ENCODE measurements around the gene ADISSP.

Gene ADISSP

DNA sequence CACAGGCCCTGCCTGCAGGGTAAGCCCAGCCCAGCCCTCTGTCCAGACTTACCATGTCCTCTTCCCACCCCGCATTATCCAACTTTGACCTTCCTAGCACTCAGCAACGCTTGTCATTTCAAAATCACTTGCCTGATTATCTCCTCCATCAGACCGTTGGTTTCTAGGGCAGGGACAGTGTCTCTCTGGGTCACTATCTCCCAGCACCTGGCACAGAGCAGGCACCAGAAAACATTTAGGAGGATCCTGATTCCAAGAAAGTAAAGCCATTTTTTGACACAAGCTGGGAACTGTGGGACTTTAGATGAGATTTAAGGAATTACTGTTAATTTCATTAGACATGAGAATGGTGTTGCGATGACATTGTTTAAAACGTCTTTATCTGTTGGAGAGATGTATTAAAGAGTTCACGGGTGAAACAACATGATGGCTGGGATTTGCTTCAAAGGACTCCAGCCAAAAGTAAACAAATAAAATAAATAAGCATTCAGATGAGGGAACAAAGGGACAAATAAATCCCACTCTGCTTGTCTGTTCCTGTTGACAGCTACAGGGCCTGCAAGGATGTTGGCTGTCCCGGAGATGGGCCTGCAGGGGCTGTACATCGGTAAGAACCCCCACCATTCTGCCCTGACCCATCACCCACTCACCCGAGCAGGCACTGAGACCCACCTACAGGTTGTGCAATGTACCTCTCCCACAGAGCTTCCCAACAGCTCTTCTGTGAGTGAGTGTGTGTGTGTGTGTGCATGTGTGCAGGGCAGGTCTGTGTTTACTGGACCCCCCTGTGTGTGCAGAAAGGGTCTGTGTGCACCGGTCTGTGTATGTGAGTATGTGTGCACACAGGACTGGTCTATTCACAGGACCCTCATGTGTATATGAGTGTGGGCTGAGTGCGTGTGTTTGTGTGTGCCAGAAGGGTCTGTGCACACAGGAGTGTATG lies 29.2 kb downstream of the ADISSP start:
- DNase-seq (ENCODE audit: low read depth), result no peak

DNA sequence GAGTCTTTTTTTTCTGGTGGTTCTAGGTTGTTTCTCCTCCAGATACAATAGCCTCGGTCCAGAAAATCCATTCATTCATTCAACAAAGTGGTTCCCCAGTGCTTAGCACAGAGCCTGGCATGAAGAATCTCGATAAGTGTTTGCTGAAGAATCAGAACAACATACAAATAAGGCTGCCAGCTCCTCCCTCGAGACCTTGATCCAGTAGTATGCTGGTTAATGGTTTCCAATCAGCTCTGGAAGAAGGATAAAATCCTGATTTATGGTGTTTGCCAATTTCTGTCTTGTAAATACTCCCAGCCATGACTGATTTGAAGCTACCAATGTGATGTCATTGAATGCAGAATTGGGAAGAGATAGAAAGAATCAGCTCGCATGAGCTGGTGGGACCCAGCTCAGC lies 31.8 kb downstream of the ADISSP start:
- DNase-seq (ENCODE audit: low read depth), result no peak

DNA sequence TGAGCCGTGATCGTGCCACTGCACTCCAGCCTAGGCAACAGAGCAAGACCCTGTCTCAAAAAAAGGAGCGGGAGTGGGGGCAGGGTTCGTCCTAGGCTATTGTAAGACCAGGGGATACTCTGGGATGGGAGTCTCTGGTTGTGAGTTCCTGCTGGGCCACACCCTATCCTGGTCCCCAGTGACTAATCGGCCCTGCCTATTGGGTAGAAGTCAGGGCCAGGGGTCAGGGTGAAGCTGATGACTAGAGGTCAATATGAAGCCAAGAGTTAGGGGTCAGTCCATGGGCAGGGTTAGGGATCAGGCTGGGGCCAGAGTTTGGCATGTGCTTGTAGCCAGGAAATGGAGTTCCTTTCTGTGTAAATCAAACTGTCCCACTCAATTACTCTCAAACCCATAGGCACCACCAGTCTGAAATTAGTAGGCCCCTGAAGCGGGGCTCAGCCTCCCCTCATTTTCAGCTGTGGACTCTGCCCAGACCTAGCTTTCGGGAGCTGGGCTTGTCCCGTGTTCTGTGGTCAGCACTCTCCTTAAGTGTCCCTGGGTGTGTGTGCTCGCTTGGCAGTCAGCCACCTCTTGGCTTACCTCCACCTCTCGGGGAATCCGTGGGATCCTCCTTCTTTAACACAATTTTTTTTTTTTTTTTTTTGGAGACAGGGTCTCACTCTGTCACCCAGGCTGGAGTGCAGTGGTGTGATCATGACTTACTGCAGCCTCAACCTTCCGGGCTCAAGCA lies 33.3 kb downstream of the ADISSP start:
- no peak for DNase-seq (ENCODE audit: low read depth)

DNA sequence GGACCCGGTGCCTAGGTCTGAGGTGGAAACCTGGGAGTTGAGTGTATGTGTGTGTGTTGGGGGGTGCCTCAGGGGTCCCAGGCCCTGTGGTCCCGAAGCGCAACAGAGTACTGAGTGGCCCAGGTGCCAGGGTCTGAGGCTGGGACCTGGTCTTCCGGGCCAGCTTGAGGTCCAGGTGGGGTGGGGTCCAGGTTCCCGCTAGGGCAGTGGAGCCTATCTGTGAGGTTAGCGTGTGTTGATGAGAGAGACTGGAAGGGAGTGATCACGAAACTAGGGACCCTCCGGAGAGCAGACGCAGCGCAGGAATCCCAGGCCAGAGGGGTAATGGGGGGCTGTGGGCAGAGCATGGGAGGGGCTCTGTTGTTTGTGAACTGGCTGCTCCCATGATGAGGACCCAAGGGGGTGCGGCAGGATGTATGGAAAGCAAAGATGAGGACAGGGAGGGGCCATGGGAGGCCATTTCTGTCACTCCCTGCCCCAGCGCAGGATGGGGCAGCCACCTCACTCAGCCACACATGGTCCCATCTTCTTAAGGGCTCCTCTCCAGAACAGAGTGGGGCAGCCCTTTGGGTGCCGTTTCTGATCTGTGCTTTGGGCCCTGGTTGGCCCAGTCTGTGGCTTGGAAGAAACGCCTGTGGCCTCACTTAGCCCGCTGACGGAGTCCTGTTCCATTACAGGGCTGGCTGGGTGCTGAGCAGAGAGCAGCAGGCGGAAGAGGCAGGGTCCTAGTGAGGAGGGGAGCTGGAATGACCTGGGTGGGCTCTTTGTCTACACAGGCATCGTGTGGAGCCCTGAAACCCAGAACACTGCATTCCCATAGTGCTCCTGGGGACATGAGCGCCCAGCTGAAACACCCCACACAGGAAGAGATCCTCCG lies 34.2 kb downstream of the ADISSP start:
- DNase-seq (ENCODE audit: low read depth), result no peak

DNA sequence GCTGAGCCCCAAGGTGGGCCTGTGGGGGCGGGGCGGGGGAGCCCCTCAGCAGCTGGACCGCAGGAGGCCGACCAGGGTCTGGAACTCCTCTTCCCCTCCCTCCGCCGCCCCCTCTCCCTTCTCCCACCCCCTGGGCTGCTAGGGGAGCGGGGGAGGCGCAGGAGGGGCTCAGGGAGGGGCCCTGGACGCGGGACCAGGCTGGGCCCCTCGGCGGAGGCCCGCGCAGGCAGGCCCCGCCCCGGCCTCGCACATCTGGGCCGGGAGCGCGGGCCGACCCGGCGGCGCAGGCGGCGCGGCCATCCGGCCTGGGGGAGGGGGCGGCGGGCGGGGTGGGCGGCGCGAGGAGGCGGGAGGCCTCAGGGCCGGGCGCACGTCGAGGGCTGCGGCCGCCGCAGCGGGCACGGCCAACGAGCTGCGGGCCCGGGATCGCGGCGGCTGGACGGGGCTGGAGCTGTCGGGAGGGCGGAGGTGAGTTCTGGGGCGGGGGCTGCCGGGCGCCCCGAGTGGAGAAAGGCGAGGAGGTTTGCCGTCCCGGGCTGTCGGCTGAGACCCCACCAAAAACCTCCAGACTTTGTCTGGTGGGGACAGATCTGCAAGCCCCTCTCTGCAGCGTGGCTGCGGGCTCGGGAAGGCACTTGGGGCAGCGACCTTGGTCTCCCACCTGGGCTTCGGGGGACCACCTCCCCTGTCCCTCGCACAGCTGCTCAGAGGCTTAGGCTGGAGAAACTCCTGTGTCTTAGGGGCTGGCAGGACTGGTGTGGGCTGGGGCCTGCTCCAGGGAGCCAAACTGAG lies 35.0 kb downstream of the ADISSP start, which contains the start of gene HSPA12B:
HSPA12B (plus strand) TSS at position 359 of the 792 bp plus-strand sequence. CDS start 5,990 bp downstream, outside the sequence.
- DNase-seq (ENCODE audit: low read depth), result no peak

DNA sequence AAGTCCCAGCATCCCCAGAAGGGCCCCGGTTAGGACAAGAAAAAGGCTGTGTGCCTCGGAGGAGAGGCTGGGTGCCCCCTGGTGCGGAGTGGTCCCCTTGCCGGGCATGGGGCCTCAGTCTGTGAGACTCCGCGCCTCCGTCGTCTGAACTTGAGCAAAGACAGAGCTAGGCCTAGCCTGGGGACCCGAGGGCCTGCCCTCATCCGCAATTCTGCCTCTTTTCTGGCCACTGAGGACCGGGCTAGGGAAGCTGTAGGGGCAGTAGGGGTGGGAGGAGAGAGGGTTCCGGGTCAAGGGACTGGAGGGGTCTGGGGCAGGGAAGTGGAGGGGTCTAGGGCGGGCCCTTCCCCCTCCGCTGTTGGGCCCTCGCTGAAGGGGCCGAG lies 35.6 kb downstream of the ADISSP start:
- DNase-seq (ENCODE audit: low read depth), result no peak

DNA sequence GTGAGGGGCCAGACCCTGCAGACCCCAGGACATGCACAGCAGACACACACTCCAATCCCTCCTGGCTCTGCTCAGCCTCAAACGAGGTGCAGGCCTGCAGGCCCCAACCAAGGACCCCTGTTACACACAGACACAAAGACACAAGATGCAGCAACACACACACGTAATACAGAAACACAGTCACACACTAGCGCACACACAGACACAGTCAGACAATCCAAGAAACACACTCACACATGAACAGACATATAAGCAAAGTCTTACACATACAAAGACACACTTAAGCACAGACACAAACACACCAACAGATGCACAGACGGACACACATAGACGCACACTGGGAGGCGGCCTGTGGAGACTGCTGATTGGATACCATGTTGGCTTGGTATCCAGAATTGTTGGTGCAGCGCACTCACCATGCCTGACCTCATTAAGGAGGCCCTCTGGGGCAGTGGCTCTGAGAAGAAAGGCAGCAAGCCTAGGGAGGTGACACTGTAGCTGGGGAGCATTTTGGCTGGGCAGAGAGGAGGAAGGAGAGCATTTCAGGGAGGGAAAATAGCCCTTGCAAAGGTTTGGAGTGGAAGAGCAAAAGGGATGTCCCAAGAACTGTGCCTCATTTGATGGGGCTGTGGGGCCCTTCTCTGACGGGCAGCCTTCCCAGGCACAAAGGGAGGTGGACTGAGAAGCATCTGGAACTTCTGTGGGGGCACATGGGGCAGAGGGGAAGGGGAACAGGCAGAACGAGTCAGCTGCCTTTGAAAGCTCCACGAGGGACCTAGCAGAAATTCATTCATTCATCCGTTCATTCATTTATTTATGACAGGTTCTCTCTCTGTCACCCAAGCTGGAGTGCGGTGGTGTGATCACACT lies 36.5 kb downstream of the ADISSP start:
- DNase-seq (ENCODE audit: low read depth), result no peak

DNA sequence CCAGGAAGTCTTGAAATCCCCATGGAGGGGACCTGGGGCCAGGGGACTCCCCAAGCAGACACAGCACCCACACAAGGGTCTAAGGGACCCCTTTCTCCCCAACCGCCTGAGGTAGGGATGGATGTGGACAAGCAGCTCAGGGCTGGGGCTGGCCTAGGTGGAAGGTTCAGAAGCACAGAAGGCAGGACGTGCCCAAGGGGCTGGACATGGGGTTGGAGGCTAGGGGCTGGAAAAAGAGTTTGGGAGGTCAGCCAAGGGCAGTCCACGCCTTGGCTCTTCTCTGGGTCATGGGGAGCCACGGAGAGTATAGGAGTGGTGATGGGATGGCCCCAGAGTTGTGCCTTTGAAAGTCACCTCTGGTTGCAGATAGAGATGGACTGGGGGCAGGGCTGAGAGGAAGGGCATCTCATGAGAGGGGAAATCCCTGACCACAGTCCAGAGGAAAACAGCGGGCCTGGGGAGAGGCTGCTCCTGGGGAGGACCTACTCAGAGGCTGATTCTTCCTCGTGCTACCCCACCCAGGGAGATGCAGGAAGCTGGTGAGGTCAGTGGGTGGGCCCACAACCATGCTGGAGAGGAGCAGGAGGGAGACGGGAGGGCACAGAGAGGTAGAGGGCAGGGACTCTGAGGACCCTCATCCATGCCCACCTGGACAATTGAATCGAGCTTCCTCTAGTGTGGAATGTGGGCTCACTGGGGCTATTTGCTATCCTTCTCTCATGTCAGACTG lies 37.6 kb downstream of the ADISSP start:
- DNase-seq (ENCODE audit: low read depth), result no peak

DNA sequence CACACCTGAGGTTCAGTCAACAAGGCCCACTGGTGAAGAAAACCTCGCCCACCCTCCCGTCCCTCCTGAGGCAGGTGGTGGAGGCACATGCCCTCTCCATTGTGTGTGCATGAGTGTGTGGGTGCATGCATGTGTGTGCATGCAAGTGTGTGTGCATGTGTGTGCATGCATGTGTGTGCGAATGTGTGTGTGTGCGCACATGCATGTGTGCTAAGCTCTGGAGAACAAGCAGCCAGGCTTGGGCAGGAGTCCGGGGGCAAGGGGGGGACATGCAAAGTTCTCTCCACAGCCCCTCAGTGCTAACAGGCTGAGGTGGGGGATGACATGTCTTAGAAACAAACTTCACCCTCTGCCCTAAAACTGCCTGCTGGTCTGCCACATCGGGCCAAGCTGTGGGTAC lies 38.2 kb downstream of the ADISSP start:
- no peak for DNase-seq (ENCODE audit: low read depth)

DNA sequence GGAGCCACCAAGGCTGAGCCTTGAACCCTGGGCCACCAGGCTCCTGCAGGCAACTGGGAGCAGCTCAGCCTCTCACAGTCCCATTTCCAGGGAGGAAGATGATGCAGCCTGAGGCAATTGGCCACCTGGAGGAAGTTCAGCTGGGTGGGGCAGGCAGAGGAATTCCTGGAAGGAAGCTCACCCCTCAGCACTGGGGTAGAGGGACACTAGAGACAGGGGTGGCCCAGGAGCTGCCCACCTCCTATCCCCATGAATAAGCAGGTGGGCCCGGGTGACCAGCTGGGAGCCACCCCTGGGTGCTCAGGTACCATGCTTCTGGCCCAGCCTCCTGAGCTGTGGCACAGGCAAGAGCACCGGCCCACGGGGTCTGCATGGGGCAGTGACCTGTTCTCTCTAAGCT lies 38.7 kb downstream of the ADISSP start:
- no peak for DNase-seq (ENCODE audit: low read depth)

DNA sequence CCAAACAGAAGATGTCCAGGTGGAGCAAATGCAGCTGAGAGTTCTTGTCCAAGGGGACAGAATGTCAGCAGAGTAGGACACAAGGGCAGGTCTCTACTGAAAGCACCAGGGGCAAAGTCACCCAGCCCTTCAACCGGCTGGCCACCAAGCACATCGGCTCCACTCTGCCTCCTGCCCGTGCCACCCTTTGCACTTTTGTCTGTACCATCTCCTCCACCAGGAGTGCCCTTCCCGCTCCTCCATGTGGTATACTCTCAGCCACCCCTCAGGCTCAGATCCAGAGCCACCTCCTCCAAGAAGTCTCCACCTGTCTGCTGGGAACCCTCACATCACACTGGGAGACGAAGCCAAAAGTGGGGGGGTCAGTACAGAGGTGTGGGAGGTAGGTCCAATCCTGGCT lies 39.2 kb downstream of the ADISSP start:
- DNase-seq (ENCODE audit: low read depth), result no peak

DNA sequence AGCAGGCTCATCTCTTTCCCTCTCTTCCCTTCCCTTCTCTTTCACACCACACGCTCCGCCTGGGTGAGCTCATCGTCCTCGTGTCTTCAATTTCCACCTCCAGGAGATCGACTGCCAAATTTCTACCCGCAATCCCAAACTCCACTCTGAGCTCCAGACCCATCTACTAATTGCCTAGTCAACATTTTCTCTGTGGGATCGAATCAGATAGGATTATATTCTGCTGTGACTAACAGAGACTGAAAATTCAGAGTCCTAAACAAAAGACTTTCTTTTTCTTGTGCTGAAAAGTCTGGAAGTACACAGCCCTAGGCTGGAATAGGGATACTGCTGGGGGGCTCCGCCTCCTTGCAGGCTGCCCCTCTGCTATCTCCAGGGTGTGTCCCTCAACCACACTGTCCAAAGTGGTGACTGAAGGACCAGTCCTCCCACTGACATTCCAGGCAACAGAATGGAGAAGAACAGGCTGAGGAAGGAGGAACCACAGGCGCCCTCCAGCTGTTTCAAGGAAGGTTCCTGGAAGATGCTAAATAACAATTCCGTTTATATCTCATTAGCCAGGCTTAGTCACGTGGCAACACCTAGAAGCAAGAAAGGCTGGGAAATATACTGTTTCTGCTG lies 40.0 kb downstream of the ADISSP start:
- DNase-seq (ENCODE audit: low read depth), result no peak

DNA sequence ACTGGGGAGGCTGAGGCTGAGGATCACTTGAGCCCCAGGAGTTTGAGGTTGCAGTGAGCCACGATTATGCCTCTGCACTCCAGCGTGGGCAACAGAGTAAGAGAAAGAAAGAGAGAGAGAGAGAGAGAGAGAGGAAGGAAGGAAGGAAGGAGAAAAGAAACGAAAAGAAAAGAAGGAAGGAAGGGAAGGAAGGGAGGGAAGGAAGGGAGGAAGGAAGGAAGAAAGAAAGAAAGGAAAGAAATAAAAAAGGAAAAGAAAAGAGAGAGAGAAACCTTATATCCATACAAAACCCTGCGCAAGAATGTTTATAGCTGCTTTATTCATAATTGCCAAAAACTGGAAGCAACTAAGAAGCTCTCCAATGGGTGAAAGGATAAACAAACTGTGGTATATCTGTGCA lies 43.2 kb downstream of the ADISSP start:
- DNase-seq (ENCODE audit: low read depth), result no peak

DNA sequence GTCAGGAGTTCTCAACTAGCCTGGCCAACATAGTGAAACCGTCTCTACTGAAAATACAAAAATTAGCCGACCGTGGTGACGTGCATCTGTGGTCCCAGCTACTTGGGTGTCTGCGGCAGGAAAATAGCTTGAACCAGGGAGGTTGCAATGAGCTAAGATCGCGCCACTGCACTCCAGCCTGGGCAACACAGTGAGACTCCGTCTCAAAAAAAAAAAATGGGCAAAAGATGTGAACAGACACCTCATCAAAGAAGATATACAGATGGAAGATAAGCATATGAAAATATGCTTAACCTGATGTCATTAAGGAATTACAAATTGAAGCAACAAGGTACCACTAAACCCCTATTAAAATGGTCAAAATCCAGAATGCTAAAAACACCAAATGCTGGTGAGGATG lies 44.3 kb downstream of the ADISSP start:
- DNase-seq (ENCODE audit: low read depth), result no peak

DNA sequence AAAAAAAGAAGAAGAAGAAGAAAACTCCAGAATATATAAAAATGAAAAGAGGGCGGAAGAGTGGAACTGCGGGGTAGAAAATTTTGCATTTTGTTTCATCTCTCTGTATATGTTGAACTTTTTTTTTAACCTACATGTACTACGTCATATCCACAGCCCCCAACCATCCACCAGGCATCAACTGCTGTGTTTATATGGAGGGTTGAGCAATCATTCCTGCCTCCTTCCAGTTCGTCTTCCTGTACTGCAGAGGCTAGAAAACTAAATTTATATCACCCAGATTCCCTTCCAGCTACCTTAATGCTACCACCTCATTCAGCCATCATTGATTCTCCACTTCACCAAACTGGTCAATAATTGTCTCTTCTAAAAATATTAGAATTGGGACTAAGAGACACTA lies 45.6 kb downstream of the ADISSP start:
- no peak for DNase-seq (ENCODE audit: low read depth)

DNA sequence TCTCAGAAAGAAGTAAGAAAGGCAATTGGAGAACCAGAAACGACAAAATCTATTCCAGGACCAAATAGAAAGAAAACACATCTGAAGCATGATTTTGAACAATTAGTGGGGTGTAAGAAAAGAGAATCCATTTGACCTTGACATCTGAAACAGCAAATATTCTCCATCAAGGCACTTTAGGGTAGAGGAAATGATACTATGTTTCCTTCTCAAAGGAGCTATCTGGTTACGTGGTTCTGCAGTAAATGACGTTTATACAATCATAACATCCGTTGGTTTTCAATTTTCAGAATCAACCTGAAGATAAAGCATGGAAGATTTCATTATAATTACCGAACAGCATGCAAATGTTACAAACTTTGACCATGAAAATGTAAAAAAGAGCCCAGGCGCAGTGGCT lies 46.9 kb downstream of the ADISSP start:
- DNase-seq (ENCODE audit: low read depth), result no peak

DNA sequence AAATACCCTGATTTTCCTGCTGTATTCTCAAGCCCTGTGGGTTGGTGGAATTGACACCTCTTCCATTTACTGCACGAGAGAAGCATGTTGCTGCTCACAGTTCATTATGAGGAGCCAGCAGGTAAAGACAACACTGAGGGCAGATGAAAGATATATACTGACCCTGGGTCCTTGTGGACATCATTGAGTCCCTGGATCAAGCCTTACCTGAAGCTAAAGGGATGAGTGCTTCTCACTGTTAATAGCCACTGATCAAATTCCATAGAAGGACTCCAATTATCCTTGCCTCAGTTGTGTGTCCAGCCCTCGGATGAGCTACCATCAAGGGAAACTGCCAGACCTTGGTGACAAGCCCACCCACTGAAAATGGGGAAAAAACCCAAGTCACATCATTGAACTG lies 47.5 kb downstream of the ADISSP start:
- DNase-seq (ENCODE audit: low read depth), result no peak

DNA sequence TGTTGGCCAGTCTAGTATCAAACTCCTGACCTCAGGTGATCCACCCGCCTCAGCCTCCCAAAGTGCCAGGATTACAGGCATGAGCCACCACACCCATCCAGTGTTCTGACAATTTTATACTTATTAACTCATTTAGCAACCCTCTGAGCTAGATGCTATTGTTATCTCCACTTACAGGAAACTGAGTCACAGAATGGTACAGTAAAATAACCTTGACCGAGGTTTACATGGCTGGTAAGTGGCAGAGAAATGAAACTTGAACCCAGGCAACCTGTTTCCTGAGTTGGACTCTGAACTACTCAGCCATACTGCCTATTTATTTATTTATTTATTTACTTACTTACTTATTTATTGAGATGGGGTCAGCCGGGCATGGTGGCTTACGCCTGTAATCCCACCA lies 48.5 kb downstream of the ADISSP start:
- no peak for DNase-seq (ENCODE audit: low read depth)

DNA sequence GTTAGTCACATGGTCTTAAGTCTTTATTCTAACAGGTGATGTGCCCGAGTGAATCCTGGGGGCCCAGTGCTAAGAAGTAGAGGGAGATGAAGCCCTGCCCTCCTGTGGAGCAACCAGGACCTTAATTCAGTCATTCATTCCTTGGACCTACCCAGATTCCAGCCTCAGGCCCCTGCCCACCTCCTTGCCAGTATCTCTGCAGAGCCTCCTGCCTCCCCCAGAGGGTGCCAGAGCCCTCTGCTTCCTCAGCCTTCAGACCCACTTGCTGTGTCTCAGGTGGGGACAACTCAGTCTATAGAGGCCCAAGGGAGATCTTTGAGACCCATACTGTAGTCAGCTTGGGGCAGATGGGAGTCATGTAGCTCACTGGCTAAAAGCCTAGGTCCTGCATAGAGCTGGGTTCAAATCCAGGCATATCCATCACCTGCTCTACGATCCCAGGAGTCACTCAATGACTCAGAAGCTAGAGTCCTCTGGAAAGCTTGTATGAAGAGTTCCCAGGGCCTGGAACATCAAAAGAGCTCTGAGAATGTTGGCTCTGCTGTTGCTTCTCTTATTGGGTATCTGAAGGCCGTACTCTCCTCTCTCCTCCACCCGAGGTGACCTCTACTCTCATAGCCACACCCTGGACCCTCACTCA lies 51.2 kb downstream of the ADISSP start:
- DNase-seq (ENCODE audit: low read depth), result no peak
